HG02610 (cell line): ENCODE data around the gene ATP6AP1.
A peak's percentile ranks its signal among the peaks of the same experiment; 100 is the strongest.
"Not testable (repeated sequence)": the region's sequence is repeated elsewhere in the genome, so short reads cannot be mapped to it uniquely, and the experiment has no call there.

ENCODE experiments used
- ATAC-seq: cut with Tn5 transposase; IDR thresholded peaks from one replicate; pipeline ENCODE4 v1.9.1; 2021; ENCODE audit warnings: mild to moderate bottlenecking, moderate library complexity; ENCODE audit not compliant: unreplicated experiment

Gene ATP6AP1, protein sequence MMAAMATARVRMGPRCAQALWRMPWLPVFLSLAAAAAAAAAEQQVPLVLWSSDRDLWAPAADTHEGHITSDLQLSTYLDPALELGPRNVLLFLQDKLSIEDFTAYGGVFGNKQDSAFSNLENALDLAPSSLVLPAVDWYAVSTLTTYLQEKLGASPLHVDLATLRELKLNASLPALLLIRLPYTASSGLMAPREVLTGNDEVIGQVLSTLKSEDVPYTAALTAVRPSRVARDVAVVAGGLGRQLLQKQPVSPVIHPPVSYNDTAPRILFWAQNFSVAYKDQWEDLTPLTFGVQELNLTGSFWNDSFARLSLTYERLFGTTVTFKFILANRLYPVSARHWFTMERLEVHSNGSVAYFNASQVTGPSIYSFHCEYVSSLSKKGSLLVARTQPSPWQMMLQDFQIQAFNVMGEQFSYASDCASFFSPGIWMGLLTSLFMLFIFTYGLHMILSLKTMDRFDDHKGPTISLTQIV

DNA sequence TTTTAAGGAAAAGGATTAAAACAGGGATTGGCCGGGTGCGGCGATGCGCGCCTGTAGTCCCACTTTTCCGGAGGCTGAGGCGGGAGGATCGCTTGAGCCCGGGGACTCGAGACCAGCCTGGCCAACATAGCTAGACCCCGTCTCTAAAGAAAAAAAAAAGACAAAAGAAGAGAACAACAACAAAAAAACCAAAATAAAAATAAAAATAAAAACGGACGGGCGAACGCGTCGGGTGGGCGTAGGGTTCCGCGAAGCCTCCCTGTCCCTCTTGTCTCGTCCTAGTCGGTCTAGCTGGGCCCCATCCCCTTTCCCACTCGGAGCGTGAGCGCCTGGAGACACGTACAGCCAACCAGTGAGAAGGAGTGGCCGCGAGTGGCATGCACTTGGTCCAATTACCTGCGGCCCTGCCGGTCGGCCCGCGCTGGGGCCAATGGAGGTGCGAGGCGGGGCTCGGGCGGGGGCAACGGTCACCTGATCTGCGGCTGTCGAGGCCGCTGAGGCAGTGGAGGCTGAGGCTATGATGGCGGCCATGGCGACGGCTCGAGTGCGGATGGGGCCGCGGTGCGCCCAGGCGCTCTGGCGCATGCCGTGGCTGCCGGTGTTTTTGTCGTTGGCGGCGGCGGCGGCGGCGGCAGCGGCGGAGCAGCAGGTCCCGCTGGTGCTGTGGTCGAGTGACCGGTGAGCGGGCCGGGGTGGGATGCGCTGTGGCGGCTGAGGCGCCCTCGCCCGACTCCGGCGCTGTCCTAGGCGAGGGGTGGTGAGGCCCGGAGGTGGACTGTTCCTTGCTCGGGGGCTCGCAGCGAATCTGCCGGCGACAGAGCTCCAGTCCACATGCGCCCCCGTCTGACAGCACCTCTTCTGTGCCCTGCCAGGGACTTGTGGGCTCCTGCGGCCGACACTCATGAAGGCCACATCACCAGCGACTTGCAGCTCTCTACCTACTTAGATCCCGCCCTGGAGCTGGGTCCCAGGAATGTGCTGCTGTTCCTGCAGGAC lies at the start of gene ATP6AP1:
Gene ATP6AP1 (plus strand): TSS at position 502 of the 996 bp plus-strand sequence. CDS start 16 bp downstream, at position 518.
- ATAC-seq: peak; percentile 97

DNA sequence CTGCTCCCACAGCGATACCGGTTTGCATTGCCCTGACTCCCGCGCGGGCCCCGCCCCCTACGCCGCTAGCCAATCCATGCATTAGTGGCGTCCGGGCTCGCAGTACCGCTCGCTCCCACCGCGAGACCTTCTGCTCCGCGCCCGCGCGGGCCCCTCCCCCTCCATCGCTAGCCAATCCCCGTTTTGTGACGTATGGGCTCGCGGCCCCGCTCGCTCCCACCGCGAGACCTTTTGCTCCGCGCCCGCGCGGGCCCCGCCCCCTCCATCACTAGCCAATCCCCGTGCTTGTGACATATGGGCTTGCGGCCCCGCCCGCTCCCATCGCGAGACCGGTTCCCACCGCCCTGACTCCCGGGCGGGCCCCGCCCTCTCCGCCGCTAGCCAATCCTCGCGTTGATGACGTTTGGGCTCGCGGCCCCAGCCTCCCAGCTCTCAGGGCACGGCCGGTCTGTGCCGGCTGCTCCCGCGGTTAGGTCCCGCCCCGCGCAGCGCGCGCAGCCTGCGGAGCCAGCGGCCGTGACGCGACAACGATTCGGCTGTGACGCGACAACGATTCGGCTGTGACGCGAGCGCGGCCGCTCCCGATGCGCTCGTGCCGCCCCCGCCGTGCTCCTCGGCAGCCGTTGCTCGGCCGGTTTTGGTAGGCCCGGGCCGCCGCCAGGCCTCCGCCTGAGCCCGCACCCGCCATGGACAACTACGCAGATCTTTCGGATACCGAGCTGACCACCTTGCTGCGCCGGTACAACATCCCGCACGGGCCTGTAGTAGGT lies 49.5 kb upstream of the ATP6AP1 start, which contains the start of gene EMD:
Gene EMD (plus strand): TSS at position 497 of the 770 bp plus-strand sequence. CDS start 190 bp downstream, at position 687.
- ATAC-seq: peak; percentile 89

DNA sequence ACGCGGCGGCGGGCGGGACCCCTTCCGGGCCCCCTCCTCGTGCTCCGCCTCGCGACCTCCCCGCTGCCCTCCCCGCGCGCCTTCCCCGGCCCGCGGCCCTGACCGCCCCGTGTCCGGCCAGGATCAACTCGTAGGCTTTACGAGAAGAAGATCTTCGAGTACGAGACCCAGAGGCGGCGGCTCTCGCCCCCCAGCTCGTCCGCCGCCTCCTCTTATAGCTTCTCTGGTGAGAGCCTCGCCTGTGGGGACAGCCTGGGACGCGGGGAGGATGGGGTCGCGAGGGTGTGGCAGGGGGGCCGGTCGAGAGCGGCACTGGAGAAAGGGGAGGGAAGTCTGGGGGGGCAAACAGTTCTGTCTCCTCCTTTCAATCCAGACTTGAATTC lies 48.9 kb upstream of the ATP6AP1 start:
- no peak for ATAC-seq

DNA sequence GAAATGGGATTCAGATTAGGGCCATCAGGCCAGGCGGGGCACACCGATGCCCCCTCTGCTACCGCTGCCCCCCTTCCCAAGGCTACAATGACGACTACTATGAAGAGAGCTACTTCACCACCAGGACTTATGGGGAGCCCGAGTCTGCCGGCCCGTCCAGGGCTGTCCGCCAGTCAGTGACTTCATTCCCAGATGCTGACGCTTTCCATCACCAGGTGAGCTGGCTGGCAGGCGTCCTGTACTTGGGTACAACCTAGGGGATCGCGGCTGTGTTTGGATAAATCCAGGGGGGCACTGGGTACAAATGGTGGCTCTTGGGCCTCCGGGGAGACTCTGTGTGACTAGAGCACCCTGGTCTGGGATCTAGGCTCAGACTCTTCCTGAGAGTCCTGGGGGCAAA lies 48.3 kb upstream of the ATP6AP1 start:
- ATAC-seq: no peak

DNA sequence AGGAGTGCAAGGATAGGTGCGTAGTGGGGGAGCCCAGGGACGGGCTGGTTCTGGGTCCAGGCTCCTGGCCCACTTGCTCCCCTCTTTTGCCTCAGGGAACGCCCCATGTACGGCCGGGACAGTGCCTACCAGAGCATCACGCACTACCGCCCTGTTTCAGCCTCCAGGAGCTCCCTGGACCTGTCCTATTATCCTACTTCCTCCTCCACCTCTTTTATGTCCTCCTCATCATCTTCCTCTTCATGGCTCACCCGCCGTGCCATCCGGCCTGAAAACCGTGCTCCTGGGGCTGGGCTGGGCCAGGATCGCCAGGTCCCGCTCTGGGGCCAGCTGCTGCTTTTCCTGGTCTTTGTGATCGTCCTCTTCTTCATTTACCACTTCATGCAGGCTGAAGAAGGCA lies 47.7 kb upstream of the ATP6AP1 start:
- no peak for ATAC-seq

DNA sequence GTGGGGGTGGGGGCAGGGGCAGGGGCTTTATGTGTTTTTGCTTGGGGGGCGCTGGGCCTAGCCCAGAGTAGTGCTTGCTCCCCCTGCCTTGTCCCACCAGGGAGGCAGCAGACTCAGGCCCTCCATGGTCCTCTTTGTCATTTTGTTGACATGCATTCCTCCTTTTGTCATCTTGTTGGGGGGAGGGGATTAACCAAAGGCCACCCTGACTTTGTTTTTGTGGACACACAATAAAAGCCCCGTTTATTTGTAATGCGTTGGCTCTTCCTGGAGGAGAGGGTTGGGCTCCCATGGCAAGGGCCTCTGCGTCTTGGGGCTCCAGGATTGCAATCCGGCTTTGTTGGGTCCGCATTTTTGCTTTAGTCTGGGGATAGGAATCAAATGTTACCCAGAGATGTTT lies 47.2 kb upstream of the ATP6AP1 start:
- no peak for ATAC-seq

DNA sequence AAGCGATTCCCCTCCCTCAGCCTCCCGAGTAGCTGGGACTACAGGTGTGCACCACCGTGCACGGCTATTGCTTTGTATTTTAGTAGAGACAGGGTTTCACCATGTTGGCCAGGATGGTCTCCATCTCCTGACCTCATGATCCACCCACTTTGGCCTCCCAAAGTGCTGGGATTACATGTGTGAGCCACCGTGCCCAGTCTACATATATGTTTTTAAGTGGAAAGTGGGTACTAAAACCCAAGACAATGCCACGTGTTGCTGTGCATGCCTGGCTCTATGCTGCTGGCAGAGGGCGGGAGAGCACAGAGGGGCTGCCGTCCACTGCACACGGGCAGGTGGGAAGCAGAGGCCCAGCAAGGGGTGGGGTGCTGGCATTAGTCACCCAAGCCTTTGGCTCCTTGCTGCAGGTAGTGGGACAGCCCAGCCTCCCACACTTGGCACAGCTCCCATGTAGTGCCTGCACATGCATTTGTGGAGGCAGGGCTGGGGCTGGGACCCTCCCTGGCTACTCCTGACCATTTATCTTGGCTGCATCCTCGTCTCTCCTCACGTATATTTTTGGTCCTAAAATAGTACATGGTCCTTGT lies 45.9 kb upstream of the ATP6AP1 start:
- no peak for ATAC-seq

DNA sequence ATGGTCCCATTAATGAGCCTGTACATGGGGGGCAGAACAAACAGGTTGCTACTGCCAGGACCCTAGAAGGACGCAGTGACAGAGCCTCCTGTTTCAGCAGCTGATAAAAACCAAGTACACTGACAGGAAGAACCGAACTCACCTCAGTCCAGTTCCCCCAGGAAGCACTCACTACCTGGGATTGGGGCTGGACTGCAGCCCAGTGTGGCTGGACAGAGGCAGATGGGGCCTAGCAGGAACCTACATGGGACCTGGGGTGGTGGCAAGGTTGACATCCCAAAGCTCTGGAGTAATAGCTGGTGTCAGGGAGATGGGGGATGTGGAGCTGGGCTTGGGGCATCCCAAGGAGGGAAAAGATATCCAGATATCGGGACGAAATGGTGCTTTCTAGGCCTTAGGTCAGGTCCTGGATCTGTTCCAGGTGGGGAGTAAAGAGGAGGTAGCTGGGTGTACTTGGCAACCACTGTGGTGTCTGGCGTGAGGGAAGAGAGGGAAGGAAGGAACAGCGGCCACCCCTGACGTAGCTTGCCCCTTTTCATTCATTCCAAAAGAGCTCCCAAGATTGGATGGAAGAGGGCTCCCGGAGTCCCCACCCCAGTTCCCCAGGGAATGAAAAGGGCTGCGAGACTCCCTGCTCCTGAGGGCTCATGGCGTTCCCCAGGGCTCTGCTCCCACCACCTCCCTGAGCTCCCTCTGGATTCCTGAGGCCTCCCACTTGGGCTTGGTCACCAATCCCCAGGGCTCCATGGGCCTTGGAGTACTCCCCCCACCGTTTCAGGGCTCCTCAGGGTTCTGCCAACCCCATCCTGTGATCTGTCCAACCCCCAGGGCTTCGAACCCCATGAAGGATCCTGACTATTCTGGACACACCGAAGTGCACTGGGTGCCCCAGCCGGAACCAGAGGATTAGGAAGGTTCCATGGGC lies 44.9 kb upstream of the ATP6AP1 start:
- ATAC-seq: no peak

DNA sequence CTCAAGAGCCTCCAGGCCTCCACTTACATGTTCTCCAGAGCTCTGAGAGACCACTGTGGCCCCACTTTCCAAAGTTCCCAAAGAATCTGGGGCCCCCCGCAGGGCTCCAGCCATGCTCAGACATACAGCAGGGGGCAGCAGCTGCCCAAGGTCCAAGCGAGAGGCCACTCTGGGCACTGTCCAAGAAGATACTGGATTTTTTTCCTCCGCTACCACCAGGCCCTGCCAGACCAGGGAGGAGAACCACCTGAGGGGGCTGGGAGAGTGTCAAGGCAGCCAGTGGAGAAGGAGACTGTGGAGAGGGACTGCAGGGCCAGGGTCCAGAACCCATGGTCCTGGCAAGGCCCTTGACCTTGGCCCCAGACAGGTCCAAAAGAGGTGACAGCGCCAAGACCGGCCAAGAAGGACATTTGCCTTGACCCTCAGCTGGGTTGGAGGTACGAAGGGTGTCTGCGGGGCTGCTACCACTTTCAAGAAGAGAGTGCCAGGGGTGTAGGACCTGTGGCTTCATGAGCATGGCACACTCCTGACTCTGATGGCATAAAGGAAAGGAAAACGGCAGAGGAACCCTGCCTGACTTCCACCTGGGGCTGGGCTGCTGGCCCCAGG lies 44.1 kb upstream of the ATP6AP1 start:
- no peak for ATAC-seq

DNA sequence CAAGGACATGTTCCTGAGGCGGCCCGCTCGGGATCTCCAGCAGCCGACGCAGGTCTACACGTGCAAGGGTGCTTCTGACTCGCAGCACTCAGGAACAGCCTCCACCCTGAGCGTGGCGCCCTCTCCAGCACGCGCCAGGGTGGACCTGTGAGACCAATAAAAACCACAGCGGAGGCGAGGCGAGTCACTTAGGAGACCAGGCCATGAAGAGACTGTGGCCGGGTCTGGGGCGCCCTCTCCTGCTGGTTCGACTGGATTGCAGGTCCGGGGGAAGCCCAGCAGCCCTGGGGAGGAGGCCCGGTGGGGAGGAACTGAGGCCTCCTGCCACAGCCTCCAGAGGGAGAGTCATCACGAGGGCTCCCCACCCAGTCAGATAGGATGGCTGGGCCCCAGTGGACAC lies 40.4 kb upstream of the ATP6AP1 start:
- peak; percentile 25 for ATAC-seq

DNA sequence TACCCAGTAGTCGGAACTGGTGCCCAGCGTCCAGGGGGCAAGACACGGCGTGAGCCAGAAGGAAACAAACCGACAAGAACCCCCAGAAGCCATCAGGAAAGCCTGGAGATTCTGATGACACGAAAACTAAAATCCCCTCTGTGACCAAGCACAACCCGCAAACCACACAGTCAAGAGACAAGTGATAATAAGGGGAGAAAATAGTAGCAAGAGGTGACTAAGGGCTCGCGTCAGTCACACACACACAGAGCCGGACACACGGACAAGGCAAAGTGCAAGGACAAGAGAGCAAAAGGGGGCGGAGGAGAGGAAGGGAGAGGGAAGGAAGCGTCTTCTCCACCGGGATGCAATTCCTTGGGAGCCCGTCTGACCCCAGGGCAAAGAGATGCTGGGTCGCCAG lies 39.8 kb upstream of the ATP6AP1 start:
- peak; percentile 28 for ATAC-seq

DNA sequence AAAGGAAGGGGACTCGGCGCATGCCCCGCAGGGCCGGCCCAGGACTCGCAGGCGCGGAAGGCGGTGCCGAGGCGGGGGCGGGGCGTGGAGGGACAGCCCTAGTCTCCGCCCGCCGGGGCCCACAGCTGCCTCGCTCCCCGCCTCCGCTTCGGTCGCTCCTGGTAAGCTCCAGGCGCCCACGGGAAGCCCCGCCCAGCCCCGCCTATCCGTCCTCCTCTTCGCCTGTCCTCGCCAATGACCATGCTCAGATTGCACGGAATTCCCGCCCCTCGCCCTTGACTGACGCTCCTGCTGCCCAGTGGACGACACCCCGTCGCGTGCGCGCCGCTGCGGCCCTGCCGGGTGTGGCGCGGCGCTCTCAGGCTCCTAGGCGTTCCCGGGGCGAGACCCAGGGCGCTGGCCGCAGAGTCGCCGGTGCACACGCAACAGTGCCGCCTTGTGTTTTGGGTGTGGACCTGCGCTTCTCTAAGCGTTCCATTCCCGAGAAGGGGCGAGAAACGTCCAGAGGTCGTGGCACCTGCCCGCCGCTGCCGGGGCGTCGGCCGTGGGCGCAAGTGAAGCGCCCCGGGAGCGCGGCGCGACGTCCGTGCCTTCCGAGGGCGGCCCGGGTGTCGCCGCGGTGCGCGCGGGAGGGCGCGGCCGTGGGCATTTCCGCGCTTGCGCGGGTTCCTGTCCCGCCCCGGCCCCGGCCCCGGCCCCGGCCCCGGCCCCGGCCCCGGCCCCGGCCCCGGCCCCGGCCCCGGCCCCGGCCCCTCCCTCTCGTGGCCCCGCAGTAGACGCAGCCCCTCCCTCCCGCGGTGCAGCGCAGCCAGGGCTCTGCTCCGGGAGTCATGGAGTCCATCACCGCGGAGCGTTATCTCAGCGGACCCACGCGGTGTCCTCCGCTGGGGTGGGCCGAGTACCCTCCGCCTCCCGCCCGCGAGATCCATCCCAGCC lies 38.4 kb upstream of the ATP6AP1 start:
- ATAC-seq: peak; percentile 76

DNA sequence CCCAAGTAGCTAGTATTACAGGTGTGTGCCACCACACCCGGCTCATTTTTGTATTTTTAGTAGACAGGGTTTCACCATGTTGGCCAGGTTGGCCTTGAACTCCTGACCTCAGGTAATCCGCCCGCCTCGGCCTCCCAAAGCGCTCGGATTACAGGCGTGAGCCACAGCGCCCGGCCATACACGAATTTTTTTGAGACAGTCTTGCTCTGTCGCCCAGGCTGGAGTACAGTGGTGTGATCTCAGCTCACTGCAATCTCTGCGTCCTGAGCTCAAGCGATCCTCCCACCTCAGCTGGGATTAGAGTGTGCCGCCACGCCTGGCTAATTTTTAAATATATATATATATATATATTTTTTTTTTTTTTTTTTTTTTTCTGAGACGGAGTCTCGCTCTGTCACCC lies 32.1 kb upstream of the ATP6AP1 start:
- not testable (repeated sequence) for ATAC-seq

DNA sequence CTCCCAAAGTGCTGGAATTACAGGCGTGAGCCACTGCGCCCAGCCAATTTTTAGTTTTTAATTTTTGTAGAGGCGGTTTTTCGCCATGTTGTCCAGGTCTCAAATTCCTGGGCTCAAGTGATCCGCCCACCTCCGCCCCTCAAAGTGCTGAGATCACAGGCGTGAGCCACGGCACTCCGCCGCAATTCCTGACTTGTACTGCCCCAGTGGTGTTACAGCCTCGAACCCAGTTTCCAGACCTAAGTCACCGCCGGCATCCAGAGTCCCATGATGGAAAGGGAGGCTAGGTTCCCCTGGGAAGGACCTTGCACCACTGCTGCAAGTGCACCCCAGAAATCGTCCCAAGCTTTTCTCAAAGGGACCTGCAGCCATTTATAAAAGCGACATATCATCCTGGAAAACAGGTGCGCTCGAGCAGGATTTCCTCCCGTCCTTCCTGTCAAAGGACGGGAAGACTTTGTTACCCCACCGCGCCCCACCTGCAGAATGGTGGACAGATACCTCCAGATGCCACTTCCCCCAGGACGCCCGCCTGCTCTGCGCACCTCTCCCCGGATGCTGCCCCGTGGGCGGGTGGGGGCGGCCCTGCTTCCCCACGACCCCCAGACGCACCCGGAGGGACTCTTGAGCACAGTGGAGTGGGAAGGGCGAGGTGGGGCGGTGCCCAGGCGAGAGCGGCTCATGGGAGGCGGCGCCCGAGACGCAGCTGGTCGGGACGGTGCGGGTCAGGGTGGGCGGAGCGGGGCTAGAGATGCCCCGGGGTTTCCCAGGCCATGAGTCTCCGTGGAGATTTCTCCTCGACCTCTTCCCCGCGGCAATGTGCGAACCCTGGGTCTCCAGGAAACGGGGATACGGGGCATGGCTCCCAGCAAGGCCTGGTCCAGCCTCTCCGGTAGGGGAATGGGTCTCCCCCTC lies 31.2 kb upstream of the ATP6AP1 start:
- ATAC-seq: peak; percentile 58

DNA sequence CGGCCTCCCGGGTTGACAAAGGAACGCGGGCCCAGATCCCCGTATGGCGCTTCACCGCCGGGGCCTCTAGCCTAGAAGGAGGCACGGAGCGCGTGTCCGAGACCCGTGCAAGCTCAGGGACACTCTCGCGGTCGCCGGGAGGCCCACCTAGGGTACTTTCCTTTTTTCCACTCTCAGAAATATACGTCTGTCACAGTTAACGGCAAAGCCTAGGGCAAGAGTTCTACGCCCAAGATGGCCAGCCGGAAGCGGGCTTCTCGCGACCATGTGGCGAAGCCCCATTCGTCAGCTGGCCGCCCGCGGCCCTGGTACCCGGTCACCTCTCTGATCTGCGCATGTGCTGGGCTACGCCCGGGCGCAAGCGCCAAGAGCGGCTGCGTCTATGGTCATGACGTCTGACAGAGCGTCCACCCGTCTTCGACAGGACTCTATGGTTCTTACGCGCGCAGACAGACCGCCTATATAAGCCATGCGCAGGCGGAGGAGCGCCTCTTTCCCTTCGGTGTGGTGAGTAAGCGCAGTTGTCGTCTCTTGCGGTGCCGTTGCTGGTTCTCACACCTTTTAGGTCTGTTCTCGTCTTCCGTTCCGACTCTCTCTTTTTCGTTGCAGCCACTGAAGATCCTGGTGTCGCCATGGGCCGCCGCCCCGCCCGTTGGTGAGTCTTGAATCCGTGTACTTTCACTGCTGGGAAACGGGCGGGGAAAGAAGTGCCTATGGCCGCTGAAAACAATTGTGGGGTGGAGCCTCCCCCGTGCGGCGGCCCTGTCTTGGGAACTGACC lies 30.4 kb upstream of the ATP6AP1 start, which contains the start of gene RPL10:
Gene RPL10 (plus strand): TSS at position 490 of the 780 bp plus-strand sequence. CDS start 143 bp downstream, at position 633.
- peak; percentile 72 for ATAC-seq
